Measurements from ENCODE around the gene OPHN1. TPM values are rescaled to one million over a fixed set of nuclear protein-coding genes. Genes with fewer than 3 reads are reported as not detected.

The OPHN1 gene
- polyA plus RNA-seq, 1 experiment, result 5.9 TPM

DNA sequence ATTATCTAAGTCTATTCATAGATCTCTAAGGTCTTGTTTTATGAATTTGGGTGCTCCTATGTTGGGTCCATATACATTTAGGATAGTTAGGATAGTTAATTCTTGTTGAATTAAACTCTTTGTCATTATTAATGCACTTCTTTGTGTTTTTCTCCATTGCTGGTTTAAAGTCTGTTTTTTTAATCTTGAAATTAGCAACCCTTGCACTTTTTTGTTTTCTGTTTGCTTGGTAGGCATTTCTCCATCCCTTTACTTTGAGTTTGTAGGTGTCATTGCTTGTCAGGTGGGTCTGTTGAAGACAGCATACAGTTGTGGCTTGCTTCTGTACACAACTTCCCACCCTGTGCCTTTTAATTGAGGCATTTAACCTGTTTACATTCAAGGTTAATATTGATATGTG, 434.8 kb downstream of the OPHN1 start:
- ChIA-PET POLR2A (no interaction called here), CTCF (no interaction called here)
- no peak for DNase-seq (ENCODE audit: low read depth)
- H3K4me3 ChIP-seq (ENCODE audit: low read depth, low read length), result no peak overlapping the region
- H3K36me3 ChIP-seq (ENCODE audit: control insufficient read depth, insufficient read depth, low read length), result no peaks in the 10 kb centered on the region
- H3K27me3 ChIP-seq (ENCODE audit: control insufficient read depth, insufficient read depth, low read length), result no peaks in the 10 kb centered on the region
- TF ChIP-seq, protein P1, sequence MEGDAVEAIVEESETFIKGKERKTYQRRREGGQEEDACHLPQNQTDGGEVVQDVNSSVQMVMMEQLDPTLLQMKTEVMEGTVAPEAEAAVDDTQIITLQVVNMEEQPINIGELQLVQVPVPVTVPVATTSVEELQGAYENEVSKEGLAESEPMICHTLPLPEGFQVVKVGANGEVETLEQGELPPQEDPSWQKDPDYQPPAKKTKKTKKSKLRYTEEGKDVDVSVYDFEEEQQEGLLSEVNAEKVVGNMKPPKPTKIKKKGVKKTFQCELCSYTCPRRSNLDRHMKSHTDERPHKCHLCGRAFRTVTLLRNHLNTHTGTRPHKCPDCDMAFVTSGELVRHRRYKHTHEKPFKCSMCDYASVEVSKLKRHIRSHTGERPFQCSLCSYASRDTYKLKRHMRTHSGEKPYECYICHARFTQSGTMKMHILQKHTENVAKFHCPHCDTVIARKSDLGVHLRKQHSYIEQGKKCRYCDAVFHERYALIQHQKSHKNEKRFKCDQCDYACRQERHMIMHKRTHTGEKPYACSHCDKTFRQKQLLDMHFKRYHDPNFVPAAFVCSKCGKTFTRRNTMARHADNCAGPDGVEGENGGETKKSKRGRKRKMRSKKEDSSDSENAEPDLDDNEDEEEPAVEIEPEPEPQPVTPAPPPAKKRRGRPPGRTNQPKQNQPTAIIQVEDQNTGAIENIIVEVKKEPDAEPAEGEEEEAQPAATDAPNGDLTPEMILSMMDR (IDR thresholded peaks at IDR 0.05; ENCODE audit: insufficient read depth, low read depth, low read length), result no peak

Small RNA genes lying within 50 kb of the gene (small RNA-seq; reads per million reads assigned to genes)
- not detected for gene RF00019 (ENCODE audit: insufficient read length, low read depth, low replicate concordance)
- gene RNU6-1225P (ENCODE audit: insufficient read length, low read depth, low replicate concordance), result not detected

Other genes starting within 250 kb of the OPHN1 start
- gene YIPF6, start 65.6 kb upstream of the OPHN1 start, polyA plus RNA-seq (2011; rRNA removed), result 14.7 and 31.1 TPM in 2 replicates
- gene STARD8, start 214.2 kb upstream of the OPHN1 start, polyA plus RNA-seq (2011; rRNA removed), result 2.1 and 2.9 TPM in 2 replicates

Data from BJ (cell line).